Prostate gland (tissue), 2 donors: ENCODE measurements around the gene TMTC3.

Source experiments
- POLR2A ChIP-seq: fragments of 450-650 bp; IDR thresholded peaks from one replicate; pipeline ENCODE4 v1.6.1; 2016; ENCODE audit warnings: antibody characterized with exemption, mild to moderate bottlenecking
- POLR2AphosphoS5 ChIP-seq: sonication (generic); formaldehyde crosslinking; IDR thresholded peaks from one replicate; pipeline ENCODE4 v1.6.1; 2017; ENCODE audit warnings: antibody characterized with exemption
- TF ChIP-seq, protein P1 (sequence below), 4 experiments: fragments of 200-600 bp in 2 of 4; fragments of 450-650 bp in 2 of 4; sonication (generic) in 2 of 4; IDR thresholded peaks; 1 replicate in 3 of 4; 2 replicates in 1 of 4; pipeline ENCODE4 v1.5.1; 2016 to 2019; ENCODE audit warnings: antibody characterized with exemption in 4 of 4, mild to moderate bottlenecking in 2 of 4, moderate library complexity in 2 of 4

DNA sequence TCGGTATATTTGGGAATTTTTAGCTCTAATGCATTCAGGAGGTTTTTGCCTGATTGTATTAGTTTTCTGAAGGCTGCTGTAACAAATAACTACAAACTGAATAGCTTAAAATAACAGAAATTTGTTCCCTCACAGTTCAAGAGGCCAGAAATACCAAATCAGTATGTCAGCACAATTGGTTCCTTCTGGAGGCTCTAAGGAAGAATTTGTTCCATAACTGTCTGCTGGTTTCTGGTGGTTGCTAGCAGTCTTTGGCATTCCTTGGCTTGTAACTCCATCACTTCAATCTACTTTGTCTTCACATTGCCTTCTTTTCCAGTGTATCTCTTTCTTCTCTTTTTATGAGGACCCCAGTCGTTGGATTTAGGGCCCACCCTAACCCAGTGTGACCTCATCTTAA is 21.3 kb downstream of the TMTC3 start:
- TF ChIP-seq POLR2AphosphoS5 (no peak), POLR2A (no peak)
- TF ChIP-seq, protein P1, sequence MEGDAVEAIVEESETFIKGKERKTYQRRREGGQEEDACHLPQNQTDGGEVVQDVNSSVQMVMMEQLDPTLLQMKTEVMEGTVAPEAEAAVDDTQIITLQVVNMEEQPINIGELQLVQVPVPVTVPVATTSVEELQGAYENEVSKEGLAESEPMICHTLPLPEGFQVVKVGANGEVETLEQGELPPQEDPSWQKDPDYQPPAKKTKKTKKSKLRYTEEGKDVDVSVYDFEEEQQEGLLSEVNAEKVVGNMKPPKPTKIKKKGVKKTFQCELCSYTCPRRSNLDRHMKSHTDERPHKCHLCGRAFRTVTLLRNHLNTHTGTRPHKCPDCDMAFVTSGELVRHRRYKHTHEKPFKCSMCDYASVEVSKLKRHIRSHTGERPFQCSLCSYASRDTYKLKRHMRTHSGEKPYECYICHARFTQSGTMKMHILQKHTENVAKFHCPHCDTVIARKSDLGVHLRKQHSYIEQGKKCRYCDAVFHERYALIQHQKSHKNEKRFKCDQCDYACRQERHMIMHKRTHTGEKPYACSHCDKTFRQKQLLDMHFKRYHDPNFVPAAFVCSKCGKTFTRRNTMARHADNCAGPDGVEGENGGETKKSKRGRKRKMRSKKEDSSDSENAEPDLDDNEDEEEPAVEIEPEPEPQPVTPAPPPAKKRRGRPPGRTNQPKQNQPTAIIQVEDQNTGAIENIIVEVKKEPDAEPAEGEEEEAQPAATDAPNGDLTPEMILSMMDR (IDR thresholded peaks at IDR 0.05) = no peak
